Stimulated activated naive B cell treated with anti-CD40 and anti-IgM and Interleukin-4, amounts not matched to agents 10 μg/mL and 1 μg/mL and 100 μg/mL, for 72 hours (primary cell): Measurements from ENCODE around the gene ABHD17C.
"Not testable (repeated sequence)": the region's sequence is repeated elsewhere in the genome, so short reads cannot be mapped to it uniquely, and the experiment has no call there.

Experiments
- ATAC-seq, 2 donors: fragments of 150-1000 bp; cut with Tn5 transposase; replicated peaks; 2 replicates each; pipeline ENCODE4 v1.10.0; 2021; ENCODE audit warnings: moderate library complexity in 1 of 2
- DNase-seq: peaks from one replicate; pipeline ENCODE4 v3.0.0; 2021
- H3K27ac Mint-ChIP-seq: one replicate; pipeline ENCODE4 v1.8.0; 2022; ENCODE audit warnings: mild to moderate bottlenecking, mixed read lengths
- H3K27me3 Mint-ChIP-seq, 2 donors: one replicate each; pipeline ENCODE4 v1.8.0; 2022; ENCODE audit warnings: mixed read lengths in 2 of 2
- H3K36me3 Mint-ChIP-seq, 2 donors: one replicate each; pipeline ENCODE4 v1.8.0; 2022; ENCODE audit warnings: mixed read lengths in 2 of 2, mild to moderate bottlenecking in 1 of 2
- H3K4me1 Mint-ChIP-seq, 2 donors: one replicate each; pipeline ENCODE4 v1.8.0; 2022; ENCODE audit warnings: mixed read lengths in 2 of 2, mild to moderate bottlenecking in 1 of 2
- H3K4me3 Mint-ChIP-seq, 2 donors: one replicate each; pipeline ENCODE4 v1.8.0; 2022; ENCODE audit warnings: mild to moderate bottlenecking in 2 of 2, mixed read lengths in 2 of 2, moderate library complexity in 1 of 2
- H3K9me3 Mint-ChIP-seq, 2 donors: one replicate each; pipeline ENCODE4 v1.8.0; 2022; ENCODE audit warnings: mixed read lengths in 2 of 2, mild to moderate bottlenecking in 1 of 2

ABHD17C gene

GRCh38 chr15:80695099-80695910, at the start of gene ABHD17C:
Gene ABHD17C, plus strand, starts transcription at chr15:80695310. Its CDS starts 120 bp downstream, at chr15:80695430.
- Mint-ChIP-seq H3K27ac (peak within 1 kb of the TSS; percentile 92), H3K9me3 (no peaks in the 10 kb centered on the region), H3K4me1 (peaks cover 7 to 22% of the 10 kb centered on the region in 2 donors), H3K4me3 (peak within 1 kb of the TSS; percentile 93), H3K27me3 (peaks cover 10 to 12% of the 10 kb centered on the region in 2 donors), H3K36me3 (no peaks in the 10 kb centered on the region)
- ATAC-seq = peak; percentile 78 to 83
- peak; percentile 42 for DNase-seq

- Mint-ChIP-seq H3K4me1 (no peaks in the 10 kb centered on the region), H3K9me3 (peaks cover 9 to 10% of the 10 kb centered on the region in 2 donors), H3K4me3 (no peak overlapping the region), H3K36me3 (no peaks in the 10 kb centered on the region), H3K27me3 (peaks cover 3 to 5% of the 10 kb centered on the region in 2 donors), H3K27ac (no peak overlapping the region)
- no peak for DNase-seq
- ATAC-seq = no peak
These were observed 49.5 kb upstream of the ABHD17C start for GRCh38 chr15:80645494-80646065.

- not testable (repeated sequence) for ATAC-seq
These were observed 47.7 kb upstream of the ABHD17C start for GRCh38 chr15:80647424-80647823.

GRCh38 chr15:80654299-80654698, 40.8 kb upstream of the ABHD17C start:
- H3K4me3 Mint-ChIP-seq = no peak overlapping the region
- H3K4me1 Mint-ChIP-seq = no peaks in the 10 kb centered on the region
- ATAC-seq (no peak), DNase-seq (no peak)
- H3K27ac Mint-ChIP-seq = no peak overlapping the region
- peaks cover 0 to 6% of the 10 kb centered on the region in 2 donors for H3K36me3 Mint-ChIP-seq
- H3K27me3 Mint-ChIP-seq = peaks cover 15 to 17% of the 10 kb centered on the region in 2 donors
- H3K9me3 Mint-ChIP-seq = peaks cover 21 to 22% of the 10 kb centered on the region in 2 donors

More at GRCh38 chr15:80647424-80647823, 47.7 kb upstream of the ABHD17C start:
- not testable (repeated sequence) for H3K4me1 Mint-ChIP-seq, DNase-seq, H3K36me3 Mint-ChIP-seq, H3K27ac Mint-ChIP-seq, H3K9me3 Mint-ChIP-seq, H3K27me3 Mint-ChIP-seq, H3K4me3 Mint-ChIP-seq

GRCh38 chr15:80659375-80659774, 35.7 kb upstream of the ABHD17C start:
- no peak overlapping the region for H3K4me3 Mint-ChIP-seq
- DNase-seq = no peak
- peaks cover 7 to 30% of the 10 kb centered on the region in 2 donors for H3K27me3 Mint-ChIP-seq
- H3K4me1 Mint-ChIP-seq = peaks cover 7 to 13% of the 10 kb centered on the region in 2 donors
- H3K9me3 Mint-ChIP-seq = peaks cover 9 to 12% of the 10 kb centered on the region in 2 donors
- ATAC-seq = no peak
- peaks cover 0 to 6% of the 10 kb centered on the region in 2 donors for H3K36me3 Mint-ChIP-seq
- H3K27ac Mint-ChIP-seq = no peak overlapping the region

- H3K36me3 Mint-ChIP-seq = peaks cover 0 to 6% of the 10 kb centered on the region in 2 donors
- peaks cover 7 to 13% of the 10 kb centered on the region in 2 donors for H3K4me1 Mint-ChIP-seq
- H3K27ac Mint-ChIP-seq = no peak overlapping the region
- ATAC-seq (no peak), DNase-seq (no peak)
- peaks cover 2 to 25% of the 10 kb centered on the region in 2 donors for H3K27me3 Mint-ChIP-seq
- no peak overlapping the region for H3K4me3 Mint-ChIP-seq
- peaks cover 7 to 9% of the 10 kb centered on the region in 2 donors for H3K9me3 Mint-ChIP-seq
These were observed 35.0 kb upstream of the ABHD17C start for GRCh38 chr15:80660119-80660518.

GRCh38 chr15:80662129-80662528, 33.0 kb upstream of the ABHD17C start:
- no peak for DNase-seq
- H3K27me3 Mint-ChIP-seq = peaks cover 5 to 23% of the 10 kb centered on the region in 2 donors
- H3K36me3 Mint-ChIP-seq = peaks cover 1 to 4% of the 10 kb centered on the region in 2 donors
- H3K9me3 Mint-ChIP-seq = no peaks in the 10 kb centered on the region
- no peak overlapping the region for H3K27ac Mint-ChIP-seq
- H3K4me3 Mint-ChIP-seq = no peak overlapping the region
- H3K4me1 Mint-ChIP-seq = peaks cover 7 to 13% of the 10 kb centered on the region in 2 donors
- peak; percentile 78 to 82 for ATAC-seq

- no peak overlapping the region for H3K27ac Mint-ChIP-seq
- H3K9me3 Mint-ChIP-seq = no peaks in the 10 kb centered on the region
- DNase-seq (no peak), ATAC-seq (no peak)
- H3K4me3 Mint-ChIP-seq = no peak overlapping the region
- peaks cover 5 to 23% of the 10 kb centered on the region in 2 donors for H3K27me3 Mint-ChIP-seq
- peaks cover 7 to 13% of the 10 kb centered on the region in 2 donors for H3K4me1 Mint-ChIP-seq
- H3K36me3 Mint-ChIP-seq = peaks cover 0 to 1% of the 10 kb centered on the region in 2 donors
These were observed 32.2 kb upstream of the ABHD17C start for GRCh38 chr15:80662757-80663553.

GRCh38 chr15:80665151-80665550, 30.0 kb upstream of the ABHD17C start:
- ATAC-seq = no peak
- no peak overlapping the region for H3K27ac Mint-ChIP-seq
- peaks cover 5 to 34% of the 10 kb centered on the region in 2 donors for H3K27me3 Mint-ChIP-seq
- H3K36me3 Mint-ChIP-seq = peaks cover 0 to 1% of the 10 kb centered on the region in 2 donors
- H3K4me3 Mint-ChIP-seq = no peak overlapping the region
- no peak for DNase-seq
- no peaks in the 10 kb centered on the region for H3K9me3 Mint-ChIP-seq
- peaks cover 7 to 20% of the 10 kb centered on the region in 2 donors for H3K4me1 Mint-ChIP-seq

GRCh38 chr15:80667936-80668335, 27.2 kb upstream of the ABHD17C start:
- Mint-ChIP-seq H3K9me3 (no peaks in the 10 kb centered on the region), H3K4me3 (no peak overlapping the region), H3K27me3 (peaks cover 5 to 31% of the 10 kb centered on the region in 2 donors), H3K36me3 (peaks cover 0 to 1% of the 10 kb centered on the region in 2 donors), H3K27ac (no peak overlapping the region), H3K4me1 (peaks cover 0 to 10% of the 10 kb centered on the region in 2 donors)
- no peak for DNase-seq
- ATAC-seq = no peak

- no peak overlapping the region for H3K27ac Mint-ChIP-seq
- H3K4me1 Mint-ChIP-seq = peaks cover under 1 to 10% of the 10 kb centered on the region in 2 donors
- peaks cover 5 to 31% of the 10 kb centered on the region in 2 donors for H3K27me3 Mint-ChIP-seq
- DNase-seq (no peak), ATAC-seq (no peak)
- no peak overlapping the region for H3K4me3 Mint-ChIP-seq
- no peaks in the 10 kb centered on the region for H3K9me3 Mint-ChIP-seq
- peaks cover 0 to 1% of the 10 kb centered on the region in 2 donors for H3K36me3 Mint-ChIP-seq
These were observed 26.4 kb upstream of the ABHD17C start for GRCh38 chr15:80668546-80669236.

- no peak overlapping the region for H3K4me3 Mint-ChIP-seq
- peak; percentile 50 to 54 for ATAC-seq
- H3K27me3 Mint-ChIP-seq = peaks cover 5 to 23% of the 10 kb centered on the region in 2 donors
- peaks cover 2 to 10% of the 10 kb centered on the region in 2 donors for H3K4me1 Mint-ChIP-seq
- no peak overlapping the region for H3K27ac Mint-ChIP-seq
- H3K9me3 Mint-ChIP-seq = no peaks in the 10 kb centered on the region
- no peak for DNase-seq
- peaks cover 0 to 1% of the 10 kb centered on the region in 2 donors for H3K36me3 Mint-ChIP-seq
These were observed 25.3 kb upstream of the ABHD17C start for GRCh38 chr15:80669663-80670273.

GRCh38 chr15:80673561-80674244, 21.4 kb upstream of the ABHD17C start:
- Mint-ChIP-seq H3K36me3 (no peaks in the 10 kb centered on the region), H3K27ac (no peak overlapping the region), H3K4me1 (peaks cover 2 to 10% of the 10 kb centered on the region in 2 donors), H3K27me3 (peaks cover 14 to 37% of the 10 kb centered on the region in 2 donors), H3K9me3 (no peaks in the 10 kb centered on the region), H3K4me3 (no peak overlapping the region)
- ATAC-seq = no peak
- DNase-seq = no peak
